Keratinocyte (primary cell): ENCODE measurements around the gene MMUT.
"Not testable (repeated sequence)": the region's sequence is repeated elsewhere in the genome, so short reads cannot be mapped to it uniquely, and the experiment has no call there.

Experiments
- EZH2 ChIP-seq: IDR thresholded peaks from one replicate; pipeline ENCODE4 v1.6.1; 2012; ENCODE audit warnings: inconsistent platforms, mild to moderate bottlenecking, low read length, moderate library complexity
- TF ChIP-seq, protein P1 (sequence below), 3 experiments: IDR thresholded peaks in 1 of 3; conservative IDR thresholded peaks in 1 of 3; optimal IDR thresholded peaks in 1 of 3; 2 replicates in 2 of 3; 3 replicates in 1 of 3; pipeline versions ENCODE3 to v1.5.1; 2011; ENCODE audit warnings: low read length in 3 of 3, mild to moderate bottlenecking in 3 of 3, moderate library complexity in 2 of 3, control low read depth in 1 of 3, inconsistent platforms in 1 of 3; ENCODE audit not compliant: insufficient read depth in 2 of 3; ENCODE audit errors: extremely low read depth in 1 of 3

DNA sequence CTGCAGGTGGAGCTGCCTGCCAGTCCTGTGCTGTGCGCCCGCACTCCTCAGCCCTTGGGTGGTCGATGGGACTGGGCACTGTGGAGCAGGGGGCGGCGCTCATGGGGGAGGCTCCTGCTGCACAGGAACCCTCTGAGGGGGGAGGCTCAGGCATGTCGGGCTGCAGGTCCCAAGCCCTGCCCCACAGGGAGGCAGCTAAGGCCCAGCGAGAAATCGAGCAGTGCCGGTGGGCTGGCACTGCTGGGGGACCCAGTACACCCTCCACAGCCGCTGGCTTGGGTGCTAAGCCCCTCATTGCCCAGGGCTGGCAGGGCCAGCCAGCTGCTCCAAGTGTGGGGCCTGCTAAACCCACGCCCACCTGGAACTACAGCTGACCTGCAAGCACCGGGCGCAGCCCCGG lies 20.3 kb upstream of the MMUT start:
- TF ChIP-seq, protein P1, sequence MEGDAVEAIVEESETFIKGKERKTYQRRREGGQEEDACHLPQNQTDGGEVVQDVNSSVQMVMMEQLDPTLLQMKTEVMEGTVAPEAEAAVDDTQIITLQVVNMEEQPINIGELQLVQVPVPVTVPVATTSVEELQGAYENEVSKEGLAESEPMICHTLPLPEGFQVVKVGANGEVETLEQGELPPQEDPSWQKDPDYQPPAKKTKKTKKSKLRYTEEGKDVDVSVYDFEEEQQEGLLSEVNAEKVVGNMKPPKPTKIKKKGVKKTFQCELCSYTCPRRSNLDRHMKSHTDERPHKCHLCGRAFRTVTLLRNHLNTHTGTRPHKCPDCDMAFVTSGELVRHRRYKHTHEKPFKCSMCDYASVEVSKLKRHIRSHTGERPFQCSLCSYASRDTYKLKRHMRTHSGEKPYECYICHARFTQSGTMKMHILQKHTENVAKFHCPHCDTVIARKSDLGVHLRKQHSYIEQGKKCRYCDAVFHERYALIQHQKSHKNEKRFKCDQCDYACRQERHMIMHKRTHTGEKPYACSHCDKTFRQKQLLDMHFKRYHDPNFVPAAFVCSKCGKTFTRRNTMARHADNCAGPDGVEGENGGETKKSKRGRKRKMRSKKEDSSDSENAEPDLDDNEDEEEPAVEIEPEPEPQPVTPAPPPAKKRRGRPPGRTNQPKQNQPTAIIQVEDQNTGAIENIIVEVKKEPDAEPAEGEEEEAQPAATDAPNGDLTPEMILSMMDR (optimal IDR thresholded peaks at IDR 0.05 in 1 of 3, IDR thresholded peaks at IDR 0.05 in 1 of 3, conservative IDR thresholded peaks at IDR 0.05 in 1 of 3; ENCODE audit: extremely low read depth in 1 of 3, insufficient read depth in 2 of 3, low read length in 3 of 3) = not testable (repeated sequence)
- TF ChIP-seq EZH2 = not testable (repeated sequence)
